ENCODE results near the gene MYO1D. TPM values are rescaled to one million over a fixed set of nuclear protein-coding genes. Genes with fewer than 3 reads are reported as not detected.

Gene MYO1D
- total RNA-seq, 1 experiment from 2014 or later = 9.0 TPM

- in situ Hi-C loops (cut with HindIII; ENCODE audit: low pct_unique_long_range_greater_than_20kb, low sequenced_read_pairs) = no loop called here
- no peak for DNase-seq (ENCODE audit: low read depth)
These were observed 373.4 kb downstream of the MYO1D start for GRCh38 chr17:32503251-32504165.

GRCh38 chr17:32502710-32503109 lies 374.2 kb downstream of the MYO1D start:
- DNase-seq (ENCODE audit: low read depth) = no peak
- in situ Hi-C loops (cut with HindIII; ENCODE audit: low pct_unique_long_range_greater_than_20kb, low sequenced_read_pairs) = no loop called here

- in situ Hi-C loops (cut with HindIII; ENCODE audit: low pct_unique_long_range_greater_than_20kb, low sequenced_read_pairs) = no loop called here
- no peak for DNase-seq (ENCODE audit: low read depth)
These were observed 374.9 kb downstream of the MYO1D start for GRCh38 chr17:32502013-32502412.

GRCh38 chr17:32498391-32498790 lies 378.5 kb downstream of the MYO1D start:
- in situ Hi-C loops (cut with HindIII; ENCODE audit: low pct_unique_long_range_greater_than_20kb, low sequenced_read_pairs) = no loop called here
- DNase-seq (ENCODE audit: low read depth) = no peak

- no peak for DNase-seq (ENCODE audit: low read depth)
- in situ Hi-C loops (cut with HindIII; ENCODE audit: low pct_unique_long_range_greater_than_20kb, low sequenced_read_pairs) = no loop called here
These were observed 379.3 kb downstream of the MYO1D start for GRCh38 chr17:32497431-32498205.

- no peak for DNase-seq (ENCODE audit: low read depth)
- in situ Hi-C loops (cut with HindIII; ENCODE audit: low pct_unique_long_range_greater_than_20kb, low sequenced_read_pairs) = no loop called here
These were observed 380.4 kb downstream of the MYO1D start for GRCh38 chr17:32496395-32497073.

- DNase-seq (ENCODE audit: low read depth) = no peak
- in situ Hi-C loops (cut with HindIII; ENCODE audit: low pct_unique_long_range_greater_than_20kb, low sequenced_read_pairs) = no loop called here
These were observed 381.3 kb downstream of the MYO1D start for GRCh38 chr17:32495359-32496231.

- in situ Hi-C loops (cut with HindIII; ENCODE audit: low pct_unique_long_range_greater_than_20kb, low sequenced_read_pairs) = no loop called here
- DNase-seq (ENCODE audit: low read depth) = no peak
These were observed 382.1 kb downstream of the MYO1D start for GRCh38 chr17:32494621-32495358.

- in situ Hi-C loops (cut with HindIII; ENCODE audit: low pct_unique_long_range_greater_than_20kb, low sequenced_read_pairs) = no loop called here
These were observed 382.9 kb downstream of the MYO1D start for GRCh38 chr17:32493976-32494513.

GRCh38 chr17:32493571-32493970 lies 383.4 kb downstream of the MYO1D start:
- in situ Hi-C loops (cut with HindIII; ENCODE audit: low pct_unique_long_range_greater_than_20kb, low sequenced_read_pairs) = no loop called here

More at GRCh38 chr17:32493976-32494513, 382.9 kb downstream of the MYO1D start:
- no peak for DNase-seq (ENCODE audit: low read depth)

GRCh38 chr17:32492648-32493289 lies 384.2 kb downstream of the MYO1D start:
- in situ Hi-C loops (cut with HindIII; ENCODE audit: low pct_unique_long_range_greater_than_20kb, low sequenced_read_pairs) = no loop called here
- no peak for DNase-seq (ENCODE audit: low read depth)

More at GRCh38 chr17:32493571-32493970, 383.4 kb downstream of the MYO1D start:
- DNase-seq (ENCODE audit: low read depth) = no peak

- no peak for DNase-seq (ENCODE audit: low read depth)
- in situ Hi-C loops (cut with HindIII; ENCODE audit: low pct_unique_long_range_greater_than_20kb, low sequenced_read_pairs) = no loop called here
These were observed 384.7 kb downstream of the MYO1D start for GRCh38 chr17:32492264-32492589.

- DNase-seq (ENCODE audit: low read depth) = no peak
- in situ Hi-C loops (cut with HindIII; ENCODE audit: low pct_unique_long_range_greater_than_20kb, low sequenced_read_pairs) = no loop called here
These were observed 385.3 kb downstream of the MYO1D start for GRCh38 chr17:32491371-32492263.

- in situ Hi-C loops (cut with HindIII; ENCODE audit: low pct_unique_long_range_greater_than_20kb, low sequenced_read_pairs) = no loop called here
- DNase-seq (ENCODE audit: low read depth) = no peak
These were observed 386.8 kb downstream of the MYO1D start for GRCh38 chr17:32490101-32490482.

GRCh38 chr17:32489320-32490100 lies 387.4 kb downstream of the MYO1D start:
- DNase-seq (ENCODE audit: low read depth) = no peak
- in situ Hi-C loops (cut with HindIII; ENCODE audit: low pct_unique_long_range_greater_than_20kb, low sequenced_read_pairs) = no loop called here
